Daoy (cell line): ENCODE results near the gene CSNK1A1. TPM values are rescaled to one million over a fixed set of nuclear protein-coding genes. Genes with fewer than 3 reads are reported as not detected.

Experiments used
- total RNA-seq: library from RNA; depleted of rRNA; stranded (reverse); fragments of >200 nt; shearing (Covaris generic); gene quantifications from 2 replicates; pipeline ENCODE4 v1.2.3, GENCODE V29; 2014; rRNA removed

The CSNK1A1 gene
- total RNA-seq, 1 experiment from 2014 or later: 298 TPM

Other genes with a start within 250 kb of the CSNK1A1 start
- 30.7 and 33.4 TPM in 2 replicates for gene GRPEL2, start 205.9 kb downstream of the CSNK1A1 start, total RNA-seq
- 13.1 and 17.1 TPM in 2 replicates for gene PCYOX1L, start 193.4 kb downstream of the CSNK1A1 start, total RNA-seq
- not detected in 2 replicates for gene IL17B, start 172.1 kb downstream of the CSNK1A1 start, total RNA-seq
- 0.69 and 0.80 TPM in 2 replicates for gene ARHGEF37, start 30.1 kb upstream of the CSNK1A1 start, total RNA-seq
- 0.97 and 2.1 TPM in 2 replicates for gene PPARGC1B, start 178.9 kb upstream of the CSNK1A1 start, total RNA-seq